ENCODE results near the gene DUSP28. TPM values are rescaled to one million over a fixed set of nuclear protein-coding genes. Genes with fewer than 3 reads are reported as not detected.

DUSP28 gene
- total RNA-seq, 1 donor, result 4.7 TPM

GRCh38 chr2:240597054-240597418 is 36.9 kb downstream of the DUSP28 start:
- H3K4me2 ChIP-seq (ENCODE audit: insufficient read depth, low read length), result no peak overlapping the region
- peaks cover 10% of the 10 kb centered on the region for H4K20me1 ChIP-seq (ENCODE audit: insufficient read depth, low read length)
- no peak for TF ChIP-seq CTCF (IDR thresholded peaks at IDR 0.05; ENCODE audit: extremely low read depth, low read depth, low read length)
- no peak overlapping the region for H2AFZ ChIP-seq (ENCODE audit: low read length)
- no peaks in the 10 kb centered on the region for H3K9me3 ChIP-seq (ENCODE audit: low read depth, low read length)
- H3K79me2 ChIP-seq (ENCODE audit: insufficient read depth, low read length), result peaks cover 19% of the 10 kb centered on the region
- H3K27me3 ChIP-seq (ENCODE audit: insufficient read depth, low read length), result no peaks in the 10 kb centered on the region
- peak; percentile 74 for DNase-seq (ENCODE audit: insufficient read length, low spot score, missing footprints)
- no peak overlapping the region for H3K4me3 ChIP-seq (ENCODE audit: insufficient read depth, low read length)
- peaks cover 3% of the 10 kb centered on the region for H3K36me3 ChIP-seq (ENCODE audit: insufficient read depth, low read length)
- H3K27ac ChIP-seq (ENCODE audit: low read depth, low read length), result no peak overlapping the region
- H3K4me1 ChIP-seq (ENCODE audit: insufficient read depth, low read length), result no peaks in the 10 kb centered on the region

GRCh38 chr2:240597419-240598181 is 37.4 kb downstream of the DUSP28 start:
- Histone ChIP-seq H3K4me2 (ENCODE audit: insufficient read depth, low read length) (no peak overlapping the region), H2AFZ (ENCODE audit: low read length) (no peak overlapping the region), H3K4me3 (ENCODE audit: insufficient read depth, low read length) (no peak overlapping the region), H3K9me3 (ENCODE audit: low read depth, low read length) (no peaks in the 10 kb centered on the region), H4K20me1 (ENCODE audit: insufficient read depth, low read length) (peaks cover 8% of the 10 kb centered on the region), H3K27ac (ENCODE audit: low read depth, low read length) (no peak overlapping the region), H3K27me3 (ENCODE audit: insufficient read depth, low read length) (no peaks in the 10 kb centered on the region), H3K4me1 (ENCODE audit: insufficient read depth, low read length) (no peaks in the 10 kb centered on the region), H3K79me2 (ENCODE audit: insufficient read depth, low read length) (peaks cover 14% of the 10 kb centered on the region), H3K36me3 (ENCODE audit: insufficient read depth, low read length) (no peaks in the 10 kb centered on the region)
- TF ChIP-seq CTCF (IDR thresholded peaks at IDR 0.05; ENCODE audit: extremely low read depth, low read depth, low read length), result no peak
- DNase-seq (ENCODE audit: insufficient read length, low spot score, missing footprints), result peak; percentile 62

- peak; percentile 64 for DNase-seq (ENCODE audit: insufficient read length, low spot score, missing footprints)
- Histone ChIP-seq H3K4me2 (ENCODE audit: insufficient read depth, low read length) (no peak overlapping the region), H4K20me1 (ENCODE audit: insufficient read depth, low read length) (peaks cover 8% of the 10 kb centered on the region), H3K4me1 (ENCODE audit: insufficient read depth, low read length) (no peaks in the 10 kb centered on the region), H3K4me3 (ENCODE audit: insufficient read depth, low read length) (no peak overlapping the region), H3K79me2 (ENCODE audit: insufficient read depth, low read length) (peaks cover 7% of the 10 kb centered on the region), H3K36me3 (ENCODE audit: insufficient read depth, low read length) (no peaks in the 10 kb centered on the region), H3K9me3 (ENCODE audit: low read depth, low read length) (no peaks in the 10 kb centered on the region), H2AFZ (ENCODE audit: low read length) (no peak overlapping the region), H3K27ac (ENCODE audit: low read depth, low read length) (no peak overlapping the region), H3K27me3 (ENCODE audit: insufficient read depth, low read length) (no peaks in the 10 kb centered on the region)
- TF ChIP-seq CTCF (IDR thresholded peaks at IDR 0.05; ENCODE audit: extremely low read depth, low read depth, low read length), result no peak
These were observed 38.3 kb downstream of the DUSP28 start for GRCh38 chr2:240598311-240598911.

GRCh38 chr2:240599141-240599583 is 39.0 kb downstream of the DUSP28 start:
- no peak for TF ChIP-seq CTCF (IDR thresholded peaks at IDR 0.05; ENCODE audit: extremely low read depth, low read depth, low read length)
- Histone ChIP-seq H3K36me3 (ENCODE audit: insufficient read depth, low read length) (no peaks in the 10 kb centered on the region), H3K27ac (ENCODE audit: low read depth, low read length) (no peak overlapping the region), H2AFZ (ENCODE audit: low read length) (no peak overlapping the region), H3K4me2 (ENCODE audit: insufficient read depth, low read length) (no peak overlapping the region), H3K27me3 (ENCODE audit: insufficient read depth, low read length) (no peaks in the 10 kb centered on the region), H3K79me2 (ENCODE audit: insufficient read depth, low read length) (no peaks in the 10 kb centered on the region), H3K4me3 (ENCODE audit: insufficient read depth, low read length) (no peak overlapping the region), H3K4me1 (ENCODE audit: insufficient read depth, low read length) (no peaks in the 10 kb centered on the region), H4K20me1 (ENCODE audit: insufficient read depth, low read length) (peaks cover 12% of the 10 kb centered on the region), H3K9me3 (ENCODE audit: low read depth, low read length) (no peaks in the 10 kb centered on the region)
- no peak for DNase-seq (ENCODE audit: insufficient read length, low spot score, missing footprints)
